GM19395 (cell line): ENCODE measurements around the gene FAM193A.
"Not testable (repeated sequence)": the region's sequence is repeated elsewhere in the genome, so short reads cannot be mapped to it uniquely, and the experiment has no call there.

ENCODE experiments used
- ATAC-seq: cut with Tn5 transposase; IDR thresholded peaks from one replicate; pipeline ENCODE4 v1.9.1; 2021; ENCODE audit warnings: mild to moderate bottlenecking, moderate library complexity; ENCODE audit not compliant: unreplicated experiment

The FAM193A gene

GRCh38 chr4:2536193-2537010, at the start of gene FAM193A:
Gene FAM193A (plus strand): TSS chr4:2536647. CDS start chr4:2536916, 269 bp downstream.
- ATAC-seq = peak; percentile 87

GRCh38 chr4:2486981-2487380, 49.5 kb upstream of the FAM193A start:
- ATAC-seq = no peak

- ATAC-seq = peak; percentile 66
Observed at GRCh38 chr4:2487632-2488031, 48.8 kb upstream of the FAM193A start.

GRCh38 chr4:2489081-2489805, 47.2 kb upstream of the FAM193A start:
- no peak for ATAC-seq

- ATAC-seq = no peak
Observed at GRCh38 chr4:2489841-2490552, 46.5 kb upstream of the FAM193A start.

GRCh38 chr4:2492970-2493369, 43.5 kb upstream of the FAM193A start:
- ATAC-seq = no peak

GRCh38 chr4:2494992-2495391, 41.5 kb upstream of the FAM193A start:
- ATAC-seq = no peak

GRCh38 chr4:2497324-2497723, 39.1 kb upstream of the FAM193A start:
- no peak for ATAC-seq

GRCh38 chr4:2497931-2498330, 38.5 kb upstream of the FAM193A start:
- peak; percentile 96 for ATAC-seq

GRCh38 chr4:2500547-2500946, 35.9 kb upstream of the FAM193A start:
- no peak for ATAC-seq

- ATAC-seq = no peak
Observed at GRCh38 chr4:2501034-2501594, 35.3 kb upstream of the FAM193A start.

GRCh38 chr4:2503809-2504208, 32.6 kb upstream of the FAM193A start:
- no peak for ATAC-seq

GRCh38 chr4:2507259-2507658, 29.2 kb upstream of the FAM193A start:
- ATAC-seq = no peak

- ATAC-seq = no peak
Observed at GRCh38 chr4:2507855-2508254, 28.6 kb upstream of the FAM193A start.

GRCh38 chr4:2510351-2511259, 25.8 kb upstream of the FAM193A start:
- ATAC-seq = no peak

- ATAC-seq = no peak
Observed at GRCh38 chr4:2511645-2512131, 24.8 kb upstream of the FAM193A start.

- no peak for ATAC-seq
Observed at GRCh38 chr4:2512396-2513135, 23.9 kb upstream of the FAM193A start.

GRCh38 chr4:2514193-2514592, 22.3 kb upstream of the FAM193A start:
- ATAC-seq = not testable (repeated sequence)

- not testable (repeated sequence) for ATAC-seq
Observed at GRCh38 chr4:2514944-2515343, 21.5 kb upstream of the FAM193A start.
